ENCODE measurements around the gene TRIM24.

- TF ChIP-seq POLR2AphosphoS5 (IDR thresholded peaks at IDR 0.05; ENCODE audit: low read depth, low read length) = no peak
- TF ChIP-seq TAF1 (IDR thresholded peaks at IDR 0.05; ENCODE audit: borderline replicate concordance, insufficient read depth, low read length) = no peak
- TF ChIP-seq FOXP2 (optimal IDR thresholded peaks at IDR 0.05; ENCODE audit: borderline replicate concordance, extremely low read depth, extremely low read length, insufficient read depth) = no peak
- TF ChIP-seq SIN3A (IDR thresholded peaks at IDR 0.05; ENCODE audit: borderline replicate concordance, insufficient read depth, low read length) = no peak
- no peak for TF ChIP-seq REST (IDR thresholded peaks at IDR 0.05; ENCODE audit: insufficient read depth in 1 of 2, low read depth in 2 of 2, low read length in 2 of 2)
Measured at GRCh38 chr7:138579671-138580070, 119.6 kb downstream of the TRIM24 start.
